NT2/D1 (cell line): ENCODE measurements around the gene FGFR2.

Experiments used
- SUZ12 ChIP-seq: IDR thresholded peaks from 2 replicates; pipeline ENCODE4 v1.6.1; 2011; ENCODE audit not compliant: insufficient read length, insufficient read depth; ENCODE audit errors: extremely low read depth
- YY1 ChIP-seq: IDR thresholded peaks from 2 replicates; pipeline ENCODE4 v1.6.1; 2011; ENCODE audit not compliant: insufficient read length, insufficient read depth

DNA sequence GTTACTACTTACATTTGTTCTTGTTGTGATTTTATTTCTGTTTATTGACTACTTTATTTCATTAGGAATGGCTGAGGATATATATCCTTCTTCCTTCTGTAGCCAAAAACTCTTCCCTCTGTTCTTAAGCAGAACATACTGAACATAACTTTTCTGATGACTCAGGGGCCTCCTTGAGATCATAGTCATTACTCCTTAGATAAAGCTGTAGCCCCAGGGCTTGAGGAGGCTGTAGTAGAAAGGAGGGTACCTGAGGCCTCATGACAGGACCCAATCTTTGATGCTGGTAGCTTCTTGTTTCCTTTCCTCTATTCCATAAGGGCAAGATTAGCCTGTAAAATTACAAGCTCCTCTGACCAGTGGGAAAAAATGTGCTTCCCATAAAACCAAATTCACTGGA is 41.2 kb upstream of the FGFR2 start:
- no peak for TF ChIP-seq YY1
- no peak for TF ChIP-seq SUZ12
